Measurements from ENCODE around the gene CA12.

GRCh38 chr15:63357061-63357460, 24.6 kb downstream of the CA12 start:
- TF ChIP-seq, protein P1, sequence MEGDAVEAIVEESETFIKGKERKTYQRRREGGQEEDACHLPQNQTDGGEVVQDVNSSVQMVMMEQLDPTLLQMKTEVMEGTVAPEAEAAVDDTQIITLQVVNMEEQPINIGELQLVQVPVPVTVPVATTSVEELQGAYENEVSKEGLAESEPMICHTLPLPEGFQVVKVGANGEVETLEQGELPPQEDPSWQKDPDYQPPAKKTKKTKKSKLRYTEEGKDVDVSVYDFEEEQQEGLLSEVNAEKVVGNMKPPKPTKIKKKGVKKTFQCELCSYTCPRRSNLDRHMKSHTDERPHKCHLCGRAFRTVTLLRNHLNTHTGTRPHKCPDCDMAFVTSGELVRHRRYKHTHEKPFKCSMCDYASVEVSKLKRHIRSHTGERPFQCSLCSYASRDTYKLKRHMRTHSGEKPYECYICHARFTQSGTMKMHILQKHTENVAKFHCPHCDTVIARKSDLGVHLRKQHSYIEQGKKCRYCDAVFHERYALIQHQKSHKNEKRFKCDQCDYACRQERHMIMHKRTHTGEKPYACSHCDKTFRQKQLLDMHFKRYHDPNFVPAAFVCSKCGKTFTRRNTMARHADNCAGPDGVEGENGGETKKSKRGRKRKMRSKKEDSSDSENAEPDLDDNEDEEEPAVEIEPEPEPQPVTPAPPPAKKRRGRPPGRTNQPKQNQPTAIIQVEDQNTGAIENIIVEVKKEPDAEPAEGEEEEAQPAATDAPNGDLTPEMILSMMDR (conservative IDR thresholded peaks at IDR 0.05; ENCODE audit: low read depth, low read length) = no peak
- no peak for TF ChIP-seq EZH2 (IDR thresholded peaks at IDR 0.05; ENCODE audit: borderline replicate concordance, low read depth, low read length, poor library complexity, severe bottlenecking)

Data from A673 (cell line).